Stimulated activated CD4-positive, alpha-beta T cell treated with anti-CD3 and anti-CD28 coated beads, Interleukin-4, amount 100 ng/mL, for 48 hours (primary cell): ENCODE results near the gene SLC25A2.
A peak's percentile ranks its signal among the peaks of the same experiment; 100 is the strongest.
"Not testable (repeated sequence)": the region's sequence is repeated elsewhere in the genome, so short reads cannot be mapped to it uniquely, and the experiment has no call there.

Experiments
- DNase-seq, 2 donors: peaks; one replicate each; pipeline ENCODE4 v3.0.0-alpha.2; 2020; ENCODE audit warnings: low read depth in 2 of 2

The SLC25A2 gene

GRCh38 chr5:141303756-141304155, at the start of gene SLC25A2:
Gene SLC25A2 (minus strand): TSS chr5:141304049. CDS start chr5:141303865, 184 bp downstream.
- no peak for DNase-seq

- no peak for DNase-seq
These were observed 47.7 kb upstream of the SLC25A2 start for GRCh38 chr5:141351591-141351990.

- DNase-seq, result no peak
These were observed 46.2 kb upstream of the SLC25A2 start, which contains the start of gene PCDHGB1 for GRCh38 chr5:141349917-141350619. Gene PCDHGB1 (plus strand): TSS chr5:141350099. CDS start chr5:141350261, 162 bp downstream.

GRCh38 chr5:141346017-141346416, 42.2 kb upstream of the SLC25A2 start:
- not testable (repeated sequence) for DNase-seq

- no peak for DNase-seq
These were observed 41.5 kb upstream of the SLC25A2 start for GRCh38 chr5:141345327-141345726.

- DNase-seq, result no peak
These were observed 40.2 kb upstream of the SLC25A2 start for GRCh38 chr5:141343953-141344463.

GRCh38 chr5:141343242-141343952, 39.5 kb upstream of the SLC25A2 start, which contains the start of gene PCDHGA3:
Gene PCDHGA3 (plus strand): TSS chr5:141343829. CDS start chr5:141344034, 205 bp downstream.
- DNase-seq, result no peak

- no peak for DNase-seq
These were observed 38.9 kb upstream of the SLC25A2 start for GRCh38 chr5:141342773-141343172.

GRCh38 chr5:141340781-141341354, 37.0 kb upstream of the SLC25A2 start:
- DNase-seq, result not testable (repeated sequence)

- DNase-seq, result no peak
These were observed 34.9 kb upstream of the SLC25A2 start, which contains the start of gene PCDHGA2 for GRCh38 chr5:141338538-141339306. Gene PCDHGA2 (plus strand): TSS chr5:141338760.

- DNase-seq, result not testable (repeated sequence)
These were observed 28.7 kb upstream of the SLC25A2 start for GRCh38 chr5:141332571-141332970.

- no peak for DNase-seq
These were observed 26.6 kb upstream of the SLC25A2 start, which contains the start of gene PCDHGA1 for GRCh38 chr5:141330299-141331080. Gene PCDHGA1 (plus strand): TSS chr5:141330514.

GRCh38 chr5:141328231-141328630, 24.4 kb upstream of the SLC25A2 start:
- no peak for DNase-seq

GRCh38 chr5:141326088-141326854, 22.4 kb upstream of the SLC25A2 start:
- DNase-seq, result peak; percentile 45 to 51

- DNase-seq, result no peak
These were observed 18.4 kb upstream of the SLC25A2 start for GRCh38 chr5:141322261-141322660.

- peak; percentile 83 to 86 for DNase-seq
These were observed 16.6 kb upstream of the SLC25A2 start, which contains the start of gene TAF7 for GRCh38 chr5:141320225-141321169. Gene TAF7 (minus strand): TSS chr5:141320784. CDS start chr5:141320044, 740 bp downstream.

GRCh38 chr5:141319699-141320098, 15.8 kb upstream of the SLC25A2 start:
- DNase-seq, result no peak

- no peak for DNase-seq
These were observed 15.4 kb upstream of the SLC25A2 start for GRCh38 chr5:141319202-141319601.
